Measurements from ENCODE around the gene ABHD12B. TPM values are rescaled to one million over a fixed set of nuclear protein-coding genes. Genes with fewer than 3 reads are reported as not detected.

ABHD12B gene
- total RNA-seq, 1 experiment from 2014 or later = 51.0 TPM

- no peak overlapping the region for H4K8ac ChIP-seq (replicated peaks; ENCODE audit: insufficient read length, low read depth, low read length)
- H3K27me3 ChIP-seq (ENCODE audit: insufficient read depth, low read length) = no peaks in the 10 kb centered on the region
- no peak for DNase-seq
- H3K27ac ChIP-seq (ENCODE audit: insufficient read length, low read depth, low read length) = no peak overlapping the region
- no peaks in the 10 kb centered on the region for H3K79me1 ChIP-seq (ENCODE audit: insufficient read depth, low read depth, low read length, poor library complexity, severe bottlenecking)
- H3K4ac ChIP-seq (ENCODE audit: low read depth, low read length) = no peak overlapping the region
- no peaks in the 10 kb centered on the region for H3K36me3 Mint-ChIP-seq (ENCODE audit: insufficient read depth in 1 of 3, low read depth in 3 of 3)
- no peak overlapping the region for H3K9ac ChIP-seq (ENCODE audit: extremely low read depth, insufficient read length, low read length)
- H3T11ph ChIP-seq (ENCODE audit: low read length) = no peak overlapping the region
- H2AK5ac ChIP-seq (ENCODE audit: insufficient read length, low read length) = no peak overlapping the region
- H3K27ac Mint-ChIP-seq = no peak overlapping the region
- no peak overlapping the region for H2BK20ac ChIP-seq (ENCODE audit: low read depth, low read length, poor library complexity, severe bottlenecking)
- H2BK12ac ChIP-seq (ENCODE audit: insufficient read length, low read depth, low read length) = no peak overlapping the region
- no peak overlapping the region for H4K5ac ChIP-seq (ENCODE audit: insufficient read length, low read depth, low read length)
- H3K18ac ChIP-seq (ENCODE audit: insufficient read length, low read depth, low read length) = no peak overlapping the region
- no peak for TF ChIP-seq CTCF (conservative IDR thresholded peaks at IDR 0.05)
- H3K4me3 Mint-ChIP-seq = no peak overlapping the region
- no peak overlapping the region for H2BK120ac ChIP-seq (ENCODE audit: low read depth, low read length, poor library complexity, severe bottlenecking)
- H3K27me3 Mint-ChIP-seq (ENCODE audit: low read depth) = peaks cover 12% of the 10 kb centered on the region
- no peaks in the 10 kb centered on the region for H4K20me1 ChIP-seq (ENCODE audit: control insufficient read depth, insufficient read depth, insufficient read length)
- no peak overlapping the region for H2BK5ac ChIP-seq (ENCODE audit: insufficient read length, low read length)
- peaks cover 4% of the 10 kb centered on the region for H3K4me1 ChIP-seq (ENCODE audit: insufficient read depth, low read length)
- H3K23ac ChIP-seq (ENCODE audit: insufficient read length, low read depth, low read length) = no peak overlapping the region
- no peaks in the 10 kb centered on the region for H3K9me3 ChIP-seq (ENCODE audit: control insufficient read depth, low read depth, low read length)
- H3K23me2 ChIP-seq (ENCODE audit: insufficient read length, low read depth, low read length, poor library complexity, severe bottlenecking) = no peaks in the 10 kb centered on the region
- no peak overlapping the region for H2AFZ ChIP-seq (ENCODE audit: low read length)
- H3K4me2 ChIP-seq (ENCODE audit: insufficient read depth, insufficient read length, low read length) = no peak overlapping the region
- H4K91ac ChIP-seq (ENCODE audit: insufficient read length, low read depth, low read length) = no peak overlapping the region
- no peak overlapping the region for H2BK15ac ChIP-seq (ENCODE audit: low read depth, low read length)
- H3K79me2 ChIP-seq (ENCODE audit: insufficient read depth, low read length) = no peaks in the 10 kb centered on the region
- H3K4me1 Mint-ChIP-seq = peaks cover 23% of the 10 kb centered on the region in 2 experiments
- H3K56ac ChIP-seq (ENCODE audit: insufficient read length, low read depth, low read length) = no peak overlapping the region
- no CpG with 5 or more reads among the region's 5 CpGs for WGBS (ENCODE audit: extremely low coverage, insufficient read length, low lambda C conversion rate)
- no peak overlapping the region for H3K14ac ChIP-seq (ENCODE audit: insufficient read depth, low read length)
- H3K9me3 Mint-ChIP-seq = no peaks in the 10 kb centered on the region
These were observed 6.9 kb upstream of the ABHD12B start for GRCh38 chr14:50864946-50865345.

Measured in H9 (cell line).